A549 treated with CORT108297 at 1 μM for 4 hours (cell line): Measurements from ENCODE around the gene ATL2. TPM values are rescaled to one million over a fixed set of nuclear protein-coding genes. Genes with fewer than 3 reads are reported as not detected.

Experiments
- total RNA-seq: library from RNA; stranded (reverse); fragments of 200-300 nt; extraction: Qiagen RNA extraction; gene quantifications from 5 replicates; pipeline ENCODE4 v1.2.3, GENCODE V29; 2022

Gene ATL2
- 45.5 to 67.9 TPM (median 56.5 TPM) in 5 replicates for total RNA-seq

DNA sequence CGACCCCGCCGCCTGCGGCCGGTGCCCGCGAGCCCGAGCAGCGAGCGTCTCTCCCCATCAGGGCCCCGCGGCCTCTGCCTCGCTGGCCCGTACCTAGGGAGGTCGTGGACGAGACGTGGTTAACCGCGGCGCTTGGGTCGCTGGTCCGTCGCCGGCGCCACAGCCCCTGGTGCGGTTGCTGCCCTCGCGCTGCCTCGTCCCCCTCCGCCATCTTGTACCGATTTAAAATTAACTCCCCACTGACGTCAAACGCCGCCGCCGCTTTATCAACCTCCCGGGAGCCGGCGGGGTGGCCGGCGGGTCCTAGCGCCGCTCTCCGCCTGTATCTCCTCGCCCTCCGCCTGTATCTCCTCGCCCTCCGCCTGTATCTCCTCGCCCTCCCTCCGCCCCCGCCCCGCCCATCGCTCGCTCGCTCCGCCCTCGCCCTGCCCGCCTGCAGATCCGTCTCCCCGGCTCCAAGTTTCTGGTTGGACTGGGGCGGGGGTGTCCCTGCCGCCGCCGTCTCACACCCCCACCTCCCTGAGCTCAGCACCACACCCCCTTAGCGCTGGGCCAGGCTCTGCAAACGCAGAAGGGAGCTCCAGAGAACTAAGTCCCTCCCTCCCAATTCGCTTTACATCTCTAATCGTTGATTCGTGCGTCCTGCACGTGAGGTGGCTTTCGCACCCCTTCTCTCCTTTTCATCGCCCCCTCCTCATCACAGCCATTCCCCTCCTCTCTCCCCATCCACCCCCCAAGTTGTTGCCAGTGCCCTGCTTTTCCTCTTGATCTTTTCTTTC, at the start of gene ATL2:
Gene ATL2, minus strand, starts transcription at position 224 of the 779 bp plus-strand sequence. Its CDS starts 13 bp downstream, at position 211.

Other genes starting within 250 kb of the ATL2 start
- 20.3 to 29.4 TPM (median 24.6 TPM) in 5 replicates for gene HNRNPLL, start 225.7 kb upstream of the ATL2 start, total RNA-seq